ENCODE results near the gene OLAH. TPM values are rescaled to one million over a fixed set of nuclear protein-coding genes. Genes with fewer than 3 reads are reported as not detected.
"Not testable (repeated sequence)": the region's sequence is repeated elsewhere in the genome, so short reads cannot be mapped to it uniquely, and the experiment has no call there.

OLAH gene
- not detected in 2 replicates for total RNA-seq (2014; rRNA removed; shearing (Covaris generic); ENCODE audit: low replicate concordance)

- Histone ChIP-seq H3K9me2 (replicated peaks; ENCODE audit: insufficient read depth, low read length) (no peaks in the 10 kb centered on the region), H3K9me3 (ENCODE audit: low read length) (no peaks in the 10 kb centered on the region), H3K27me3 (ENCODE audit: low read length) (no peaks in the 10 kb centered on the region), H3K4me1 (ENCODE audit: low read length) (peaks cover 11% of the 10 kb centered on the region), H3K79me2 (ENCODE audit: low read length) (no peaks in the 10 kb centered on the region), H3K9ac (ENCODE audit: low read length) (no peak within 1 kb of the TSS), H3K4me3 (ENCODE audit: low read length) (no peak within 1 kb of the TSS), H3K27ac (ENCODE audit: low read length) (no peak within 1 kb of the TSS), H3K36me3 (ENCODE audit: insufficient read depth, low read length) (no peaks in the 10 kb centered on the region), H3K4me2 (ENCODE audit: low read depth, low read length, poor library complexity, severe bottlenecking) (no peak within 1 kb of the TSS), H4K20me1 (ENCODE audit: insufficient read depth, low read depth, low read length) (no peaks in the 10 kb centered on the region), H2AFZ (ENCODE audit: low read length) (no peak within 1 kb of the TSS)
- no peak for DNase-seq
These were observed at the start of gene OLAH for GRCh38 chr10:15043674-15044073. TSS of gene OLAH (plus strand) at chr10:15043943. CDS start at chr10:15047289, 3,346 bp downstream.

- Histone ChIP-seq H3K9me2 (replicated peaks; ENCODE audit: insufficient read depth, low read length) (no peaks in the 10 kb centered on the region), H3K4me1 (ENCODE audit: low read length) (no peaks in the 10 kb centered on the region), H3K4me3 (ENCODE audit: low read length) (no peak overlapping the region), H3K9ac (ENCODE audit: low read length) (no peak overlapping the region), H3K4me2 (ENCODE audit: low read depth, low read length, poor library complexity, severe bottlenecking) (no peak overlapping the region), H3K79me2 (ENCODE audit: low read length) (no peaks in the 10 kb centered on the region), H3K36me3 (ENCODE audit: insufficient read depth, low read length) (no peaks in the 10 kb centered on the region), H3K27ac (ENCODE audit: low read length) (no peak overlapping the region), H3K9me3 (ENCODE audit: low read length) (no peaks in the 10 kb centered on the region), H3K27me3 (ENCODE audit: low read length) (no peaks in the 10 kb centered on the region), H4K20me1 (ENCODE audit: insufficient read depth, low read depth, low read length) (no peaks in the 10 kb centered on the region), H2AFZ (ENCODE audit: low read length) (no peak overlapping the region)
- DNase-seq = no peak
These were observed 47.7 kb upstream of the OLAH start for GRCh38 chr10:14995964-14996565.

- H3K9ac ChIP-seq (ENCODE audit: low read length); H3K27ac ChIP-seq (ENCODE audit: low read length); DNase-seq; H3K9me2 ChIP-seq (replicated peaks; ENCODE audit: insufficient read depth, low read length); H2AFZ ChIP-seq (ENCODE audit: low read length); H3K27me3 ChIP-seq (ENCODE audit: low read length); H3K4me1 ChIP-seq (ENCODE audit: low read length); H3K4me2 ChIP-seq (ENCODE audit: low read depth, low read length, poor library complexity, severe bottlenecking); H4K20me1 ChIP-seq (ENCODE audit: insufficient read depth, low read depth, low read length); H3K9me3 ChIP-seq (ENCODE audit: low read length); H3K36me3 ChIP-seq (ENCODE audit: insufficient read depth, low read length); H3K4me3 ChIP-seq (ENCODE audit: low read length); H3K79me2 ChIP-seq (ENCODE audit: low read length): not testable (repeated sequence)
These were observed 30.2 kb upstream of the OLAH start for GRCh38 chr10:15013530-15013929.

GRCh38 chr10:15015451-15015850 lies 28.3 kb upstream of the OLAH start:
- H3K79me2 ChIP-seq (ENCODE audit: low read length) = no peaks in the 10 kb centered on the region
- H3K27ac ChIP-seq (ENCODE audit: low read length) = no peak overlapping the region
- no peaks in the 10 kb centered on the region for H3K4me1 ChIP-seq (ENCODE audit: low read length)
- no peaks in the 10 kb centered on the region for H3K9me3 ChIP-seq (ENCODE audit: low read length)
- no peak for DNase-seq
- H2AFZ ChIP-seq (ENCODE audit: low read length) = no peak overlapping the region
- no peaks in the 10 kb centered on the region for H3K27me3 ChIP-seq (ENCODE audit: low read length)
- no peak overlapping the region for H3K9ac ChIP-seq (ENCODE audit: low read length)
- H3K4me2 ChIP-seq (ENCODE audit: low read depth, low read length, poor library complexity, severe bottlenecking) = no peak overlapping the region
- H3K4me3 ChIP-seq (ENCODE audit: low read length) = no peak overlapping the region
- H3K9me2 ChIP-seq (replicated peaks; ENCODE audit: insufficient read depth, low read length) = no peaks in the 10 kb centered on the region
- H3K36me3 ChIP-seq (ENCODE audit: insufficient read depth, low read length) = no peaks in the 10 kb centered on the region
- no peaks in the 10 kb centered on the region for H4K20me1 ChIP-seq (ENCODE audit: insufficient read depth, low read depth, low read length)

- H2AFZ ChIP-seq (ENCODE audit: low read length); H3K4me1 ChIP-seq (ENCODE audit: low read length): not testable (repeated sequence)
These were observed 22.8 kb upstream of the OLAH start for GRCh38 chr10:15020966-15021365.

GRCh38 chr10:15023079-15023478 lies 20.7 kb upstream of the OLAH start:
- not testable (repeated sequence) for H3K36me3 ChIP-seq (ENCODE audit: insufficient read depth, low read length); H3K4me2 ChIP-seq (ENCODE audit: low read depth, low read length, poor library complexity, severe bottlenecking); H3K4me3 ChIP-seq (ENCODE audit: low read length); DNase-seq; H3K4me1 ChIP-seq (ENCODE audit: low read length); H3K79me2 ChIP-seq (ENCODE audit: low read length); H3K27ac ChIP-seq (ENCODE audit: low read length); H3K27me3 ChIP-seq (ENCODE audit: low read length); H3K9me2 ChIP-seq (replicated peaks; ENCODE audit: insufficient read depth, low read length); H4K20me1 ChIP-seq (ENCODE audit: insufficient read depth, low read depth, low read length); H2AFZ ChIP-seq (ENCODE audit: low read length); H3K9me3 ChIP-seq (ENCODE audit: low read length); H3K9ac ChIP-seq (ENCODE audit: low read length)

More at GRCh38 chr10:15020966-15021365, 22.8 kb upstream of the OLAH start:
- not testable (repeated sequence) for H3K4me2 ChIP-seq (ENCODE audit: low read depth, low read length, poor library complexity, severe bottlenecking); H3K79me2 ChIP-seq (ENCODE audit: low read length); H4K20me1 ChIP-seq (ENCODE audit: insufficient read depth, low read depth, low read length); H3K4me3 ChIP-seq (ENCODE audit: low read length); H3K9me2 ChIP-seq (replicated peaks; ENCODE audit: insufficient read depth, low read length); H3K36me3 ChIP-seq (ENCODE audit: insufficient read depth, low read length); H3K9ac ChIP-seq (ENCODE audit: low read length); H3K9me3 ChIP-seq (ENCODE audit: low read length); H3K27me3 ChIP-seq (ENCODE audit: low read length); DNase-seq; H3K27ac ChIP-seq (ENCODE audit: low read length)

- not testable (repeated sequence) for H3K36me3 ChIP-seq (ENCODE audit: insufficient read depth, low read length); DNase-seq; H3K27me3 ChIP-seq (ENCODE audit: low read length); H3K27ac ChIP-seq (ENCODE audit: low read length); H3K4me1 ChIP-seq (ENCODE audit: low read length); H3K9ac ChIP-seq (ENCODE audit: low read length); H3K9me2 ChIP-seq (replicated peaks; ENCODE audit: insufficient read depth, low read length); H3K4me2 ChIP-seq (ENCODE audit: low read depth, low read length, poor library complexity, severe bottlenecking); H4K20me1 ChIP-seq (ENCODE audit: insufficient read depth, low read depth, low read length); H3K79me2 ChIP-seq (ENCODE audit: low read length); H3K9me3 ChIP-seq (ENCODE audit: low read length); H2AFZ ChIP-seq (ENCODE audit: low read length); H3K4me3 ChIP-seq (ENCODE audit: low read length)
These were observed 19.4 kb upstream of the OLAH start for GRCh38 chr10:15024017-15025004.

GRCh38 chr10:15025040-15025439 lies 18.7 kb upstream of the OLAH start:
- H4K20me1 ChIP-seq (ENCODE audit: insufficient read depth, low read depth, low read length); H3K4me1 ChIP-seq (ENCODE audit: low read length); H3K4me3 ChIP-seq (ENCODE audit: low read length); H3K9me2 ChIP-seq (replicated peaks; ENCODE audit: insufficient read depth, low read length); H2AFZ ChIP-seq (ENCODE audit: low read length); DNase-seq; H3K79me2 ChIP-seq (ENCODE audit: low read length); H3K9ac ChIP-seq (ENCODE audit: low read length); H3K9me3 ChIP-seq (ENCODE audit: low read length); H3K27me3 ChIP-seq (ENCODE audit: low read length); H3K4me2 ChIP-seq (ENCODE audit: low read depth, low read length, poor library complexity, severe bottlenecking); H3K27ac ChIP-seq (ENCODE audit: low read length); H3K36me3 ChIP-seq (ENCODE audit: insufficient read depth, low read length): not testable (repeated sequence)

All from Karpas-422 (cell line).